Subcutaneous abdominal adipose tissue (tissue), 5 donors: ENCODE data around the gene L3MBTL1.

ENCODE experiments used
- H3K27ac ChIP-seq: one replicate; pipeline ENCODE4 v1.7.0; 2013; ENCODE audit warnings: low read depth, mild to moderate bottlenecking, inconsistent platforms, low read length, moderate library complexity
- H3K27me3 ChIP-seq, 5 donors: one replicate each; pipeline ENCODE4 v1.7.0; 2013; ENCODE audit warnings: low read length in 5 of 5, inconsistent platforms in 1 of 5; ENCODE audit not compliant: control insufficient read depth in 5 of 5, insufficient read depth in 4 of 5
- H3K36me3 ChIP-seq, 5 donors: one replicate each; pipeline ENCODE4 v1.7.0; 2013; ENCODE audit warnings: low read length in 5 of 5; ENCODE audit not compliant: control insufficient read depth in 5 of 5, insufficient read depth in 5 of 5
- H3K4me1 ChIP-seq, 5 donors: one replicate each; pipeline ENCODE4 v1.7.0; 2013; ENCODE audit warnings: low read length in 5 of 5, mild to moderate bottlenecking in 3 of 5, moderate library complexity in 1 of 5; ENCODE audit not compliant: control insufficient read depth in 5 of 5, insufficient read depth in 5 of 5
- H3K4me3 ChIP-seq, 5 donors: one replicate each; pipeline ENCODE4 v1.7.0; 2013; ENCODE audit warnings: low read length in 5 of 5, low read depth in 1 of 5
- H3K9ac ChIP-seq, 5 donors: one replicate each; pipeline ENCODE4 v1.7.0; 2013; ENCODE audit warnings: low read length in 5 of 5, mild to moderate bottlenecking in 4 of 5, moderate library complexity in 3 of 5
- H3K9me3 ChIP-seq, 5 donors: one replicate each; pipeline ENCODE4 v1.7.0; 2013; ENCODE audit warnings: low read length in 5 of 5; ENCODE audit not compliant: control insufficient read depth in 5 of 5
- donor health status: healthy.
- donor health status: healthy.
- donor health status: healthy.
- donor health status: healthy.
- donor health status: healthy.

L3MBTL1 gene

GRCh38 chr20:43564993-43565757 is 57.7 kb downstream of the L3MBTL1 start:
- Histone ChIP-seq H3K9me3 (no peaks in the 10 kb centered on the region), H3K36me3 (peaks cover 3 to 39% (median 24%) of the 10 kb centered on the region in 5 donors), H3K9ac (no peak overlapping the region), H3K27ac (no peak overlapping the region), H3K27me3 (no peaks in the 10 kb centered on the region), H3K4me1 (peaks cover 0 to 20% (median 14%) of the 10 kb centered on the region in 5 donors), H3K4me3 (no peak overlapping the region)

- Histone ChIP-seq H3K4me1 (peaks cover 0 to 17% (median 13%) of the 10 kb centered on the region in 5 donors), H3K36me3 (peaks cover 3 to 45% (median 29%) of the 10 kb centered on the region in 5 donors), H3K27me3 (no peaks in the 10 kb centered on the region), H3K9me3 (no peaks in the 10 kb centered on the region), H3K9ac (peak overlapping the region in 1 of 5 donors; percentile 2), H3K27ac (no peak overlapping the region), H3K4me3 (no peak overlapping the region)
Observed at GRCh38 chr20:43565758-43566104, 58.2 kb downstream of the L3MBTL1 start.

GRCh38 chr20:43567477-43567876 is 60.0 kb downstream of the L3MBTL1 start:
- Histone ChIP-seq H3K27ac (no peak overlapping the region), H3K36me3 (peaks cover 3 to 59% (median 43%) of the 10 kb centered on the region in 5 donors), H3K4me1 (peaks cover 0 to 14% (median 5%) of the 10 kb centered on the region in 5 donors), H3K9me3 (no peaks in the 10 kb centered on the region), H3K4me3 (no peak overlapping the region), H3K27me3 (no peaks in the 10 kb centered on the region), H3K9ac (no peak overlapping the region)

GRCh38 chr20:43568706-43569105 is 61.2 kb downstream of the L3MBTL1 start:
- Histone ChIP-seq H3K27ac (no peak overlapping the region), H3K27me3 (no peaks in the 10 kb centered on the region), H3K4me3 (no peak overlapping the region), H3K9me3 (no peaks in the 10 kb centered on the region), H3K4me1 (peaks cover 0 to 14% (median 5%) of the 10 kb centered on the region in 5 donors), H3K36me3 (peaks cover 3 to 62% (median 45%) of the 10 kb centered on the region in 5 donors), H3K9ac (peak overlapping the region in 1 of 5 donors; percentile 2)

GRCh38 chr20:43569282-43569681 is 61.8 kb downstream of the L3MBTL1 start:
- H3K4me3 ChIP-seq = no peak overlapping the region
- H3K36me3 ChIP-seq = peaks cover 3 to 64% (median 48%) of the 10 kb centered on the region in 5 donors
- H3K27ac ChIP-seq = no peak overlapping the region
- H3K27me3 ChIP-seq = no peaks in the 10 kb centered on the region
- peaks cover 0 to 14% (median 5%) of the 10 kb centered on the region in 5 donors for H3K4me1 ChIP-seq
- H3K9ac ChIP-seq = no peak overlapping the region
- H3K9me3 ChIP-seq = no peaks in the 10 kb centered on the region

- Histone ChIP-seq H3K27me3 (no peaks in the 10 kb centered on the region), H3K4me3 (no peak overlapping the region), H3K9ac (no peak overlapping the region), H3K36me3 (peaks cover 0 to 67% (median 51%) of the 10 kb centered on the region in 5 donors), H3K9me3 (no peaks in the 10 kb centered on the region), H3K4me1 (peaks cover 0 to 6% (median 2%) of the 10 kb centered on the region in 5 donors), H3K27ac (no peak overlapping the region)
Observed at GRCh38 chr20:43570496-43570895, 63.0 kb downstream of the L3MBTL1 start.

GRCh38 chr20:43571310-43571709 is 63.8 kb downstream of the L3MBTL1 start:
- H3K27me3 ChIP-seq = no peaks in the 10 kb centered on the region
- peaks cover 0 to 68% (median 54%) of the 10 kb centered on the region in 5 donors for H3K36me3 ChIP-seq
- peaks cover 0 to 12% (median 9%) of the 10 kb centered on the region in 5 donors for H3K4me1 ChIP-seq
- no peak overlapping the region for H3K9ac ChIP-seq
- H3K9me3 ChIP-seq = no peaks in the 10 kb centered on the region
- no peak overlapping the region for H3K27ac ChIP-seq
- no peak overlapping the region for H3K4me3 ChIP-seq

- Histone ChIP-seq H3K9me3 (no peaks in the 10 kb centered on the region), H3K4me3 (no peak overlapping the region), H3K36me3 (peaks cover 0 to 69% (median 55%) of the 10 kb centered on the region in 5 donors), H3K4me1 (peaks cover 0 to 14% (median 9%) of the 10 kb centered on the region in 5 donors), H3K27me3 (no peaks in the 10 kb centered on the region), H3K9ac (no peak overlapping the region), H3K27ac (no peak overlapping the region)
Observed at GRCh38 chr20:43571771-43572170, 64.3 kb downstream of the L3MBTL1 start.

- Histone ChIP-seq H3K27ac (no peak overlapping the region), H3K4me1 (peaks cover 0 to 14% (median 9%) of the 10 kb centered on the region in 5 donors), H3K9ac (no peak overlapping the region), H3K4me3 (no peak overlapping the region), H3K27me3 (no peaks in the 10 kb centered on the region), H3K9me3 (no peaks in the 10 kb centered on the region), H3K36me3 (peaks cover 0 to 62% (median 45%) of the 10 kb centered on the region in 5 donors)
Observed at GRCh38 chr20:43572891-43573290, 65.4 kb downstream of the L3MBTL1 start.

- Histone ChIP-seq H3K9ac (no peak overlapping the region), H3K27me3 (no peaks in the 10 kb centered on the region), H3K27ac (no peak overlapping the region), H3K4me1 (peaks cover 0 to 22% (median 21%) of the 10 kb centered on the region in 5 donors), H3K4me3 (no peak overlapping the region), H3K36me3 (peaks cover 0 to 35% (median 22%) of the 10 kb centered on the region in 5 donors), H3K9me3 (no peaks in the 10 kb centered on the region)
Observed at GRCh38 chr20:43576108-43576507, 68.6 kb downstream of the L3MBTL1 start.
